GM18907 (cell line): ENCODE measurements around the gene TMPRSS2.

ENCODE experiments used
- ATAC-seq: cut with Tn5 transposase; IDR thresholded peaks from one replicate; pipeline ENCODE4 v1.9.1; 2021; ENCODE audit warnings: mild to moderate bottlenecking, moderate library complexity; ENCODE audit not compliant: unreplicated experiment

The TMPRSS2 gene

DNA sequence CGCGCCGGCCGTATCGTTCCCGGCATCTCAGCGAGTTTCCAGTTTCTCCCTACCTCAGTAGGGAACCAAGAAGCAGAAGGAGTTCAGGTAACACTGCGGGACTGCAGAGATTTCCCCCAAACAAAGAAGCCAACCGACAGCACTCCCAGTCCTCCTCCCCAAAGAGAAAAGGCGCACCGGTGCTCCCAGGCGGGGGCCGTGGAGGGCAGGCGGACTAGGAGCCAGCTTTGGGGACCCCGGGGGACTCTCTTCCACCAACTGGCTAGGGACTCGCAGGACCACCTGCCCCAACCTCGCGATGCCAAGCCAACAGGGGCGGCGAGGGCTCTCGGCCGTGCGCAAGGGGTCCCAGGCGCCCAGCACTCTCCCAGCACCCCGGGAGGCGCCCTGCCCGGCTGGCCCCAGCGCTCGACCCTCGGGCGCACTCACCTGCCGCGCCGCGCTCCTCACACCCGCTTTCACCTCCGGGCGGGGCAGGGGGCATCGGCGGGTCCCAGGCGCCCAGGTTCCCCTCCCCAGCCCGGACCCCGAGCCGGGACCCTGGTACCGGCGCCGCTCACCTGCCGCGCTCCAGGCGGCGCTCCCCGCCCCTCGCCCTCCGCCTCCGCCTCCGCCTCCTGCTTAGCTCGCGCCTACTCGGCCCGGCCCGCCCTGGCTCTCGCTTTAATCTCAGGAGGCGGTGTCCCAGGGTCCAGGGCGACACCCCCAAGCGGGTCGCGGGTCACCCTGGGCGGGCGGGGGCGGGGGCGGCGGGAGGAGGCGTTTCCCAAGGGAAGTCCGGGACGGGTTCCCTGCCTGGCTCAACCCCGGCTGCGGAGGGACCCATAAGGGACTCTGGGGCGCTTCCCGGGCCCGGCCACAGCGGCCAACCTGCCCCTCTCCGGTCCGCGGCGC is at the start of gene TMPRSS2:
TMPRSS2 (minus strand) TSS at position 638 of the 894 bp plus-strand sequence. CDS start 10,025 bp downstream, outside the sequence.
- ATAC-seq = no peak

DNA sequence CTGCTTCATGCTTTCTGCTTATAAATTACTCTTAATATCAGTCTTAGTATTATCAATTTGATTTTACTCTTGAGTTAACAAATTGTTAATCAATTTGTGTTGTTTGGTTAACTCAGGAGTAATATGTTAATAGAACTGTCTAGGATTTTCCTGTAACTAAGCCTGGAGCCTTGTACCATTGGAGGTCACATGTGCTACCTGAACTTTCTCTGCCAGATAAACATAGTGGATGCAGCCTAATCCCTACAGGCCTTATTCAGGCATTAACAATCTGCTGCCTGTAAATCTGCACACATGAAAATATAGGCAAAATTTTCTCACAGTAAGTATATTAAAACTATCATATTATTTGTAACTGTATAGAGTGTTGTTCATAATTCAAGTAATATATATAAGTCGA is 47.1 kb upstream of the TMPRSS2 start:
- no peak for ATAC-seq

DNA sequence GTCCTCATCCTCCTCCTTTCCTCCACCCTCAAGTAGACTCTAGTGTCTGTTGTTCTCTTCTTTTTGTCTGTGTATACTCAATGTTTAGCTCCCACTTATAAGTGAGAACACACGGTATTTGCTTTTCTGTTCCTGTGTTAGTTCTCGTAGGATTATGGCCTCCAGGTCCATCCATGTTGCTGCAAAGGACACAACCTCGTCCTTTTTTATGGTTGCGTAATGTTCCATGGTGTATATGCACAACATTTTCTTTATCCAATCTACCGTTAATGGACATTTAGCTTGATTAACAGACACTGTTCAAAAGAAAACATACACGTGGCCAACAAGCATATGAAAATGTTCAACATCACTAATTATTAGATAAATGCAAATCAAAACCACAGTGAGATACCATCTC is 44.3 kb upstream of the TMPRSS2 start:
- no peak for ATAC-seq

DNA sequence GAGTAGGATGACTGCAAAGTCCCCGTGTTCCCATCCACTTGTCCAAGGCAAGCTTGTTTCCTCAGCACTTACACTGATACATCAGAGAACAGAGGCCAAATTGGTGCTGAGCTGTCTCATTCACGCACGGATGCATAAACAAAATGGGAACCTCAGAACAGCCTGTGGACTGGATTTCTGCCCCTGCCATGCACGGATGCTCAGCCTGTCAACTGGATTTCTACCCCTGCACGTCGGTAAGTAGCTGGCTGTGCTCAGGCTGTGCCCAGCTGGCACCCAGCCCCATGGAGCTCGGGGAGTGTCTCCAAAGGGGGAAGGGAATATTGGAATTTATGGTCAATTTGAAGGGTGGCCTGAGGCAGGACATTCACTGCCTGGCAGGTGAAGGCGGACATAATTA is 40.8 kb upstream of the TMPRSS2 start:
- no peak for ATAC-seq

DNA sequence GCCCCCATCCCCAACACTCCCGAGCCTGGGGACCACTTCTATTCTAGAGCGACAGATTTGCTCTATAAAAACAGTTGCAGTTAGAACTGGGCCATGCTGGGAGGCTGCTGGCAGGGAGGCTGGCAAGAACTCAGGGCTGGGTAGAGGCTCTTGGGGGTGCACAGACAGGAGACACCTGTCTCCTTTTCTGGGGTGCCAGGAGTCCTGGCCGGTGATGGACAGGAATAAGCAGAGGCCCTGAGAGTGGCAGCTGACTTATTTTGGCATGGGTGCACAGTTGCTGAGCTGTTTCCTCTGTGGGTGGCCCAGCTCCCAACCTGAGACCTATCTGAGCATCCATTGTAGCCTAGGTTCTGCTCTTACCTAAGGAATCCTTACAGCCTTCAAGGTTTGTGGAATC is 39.2 kb upstream of the TMPRSS2 start:
- no peak for ATAC-seq

DNA sequence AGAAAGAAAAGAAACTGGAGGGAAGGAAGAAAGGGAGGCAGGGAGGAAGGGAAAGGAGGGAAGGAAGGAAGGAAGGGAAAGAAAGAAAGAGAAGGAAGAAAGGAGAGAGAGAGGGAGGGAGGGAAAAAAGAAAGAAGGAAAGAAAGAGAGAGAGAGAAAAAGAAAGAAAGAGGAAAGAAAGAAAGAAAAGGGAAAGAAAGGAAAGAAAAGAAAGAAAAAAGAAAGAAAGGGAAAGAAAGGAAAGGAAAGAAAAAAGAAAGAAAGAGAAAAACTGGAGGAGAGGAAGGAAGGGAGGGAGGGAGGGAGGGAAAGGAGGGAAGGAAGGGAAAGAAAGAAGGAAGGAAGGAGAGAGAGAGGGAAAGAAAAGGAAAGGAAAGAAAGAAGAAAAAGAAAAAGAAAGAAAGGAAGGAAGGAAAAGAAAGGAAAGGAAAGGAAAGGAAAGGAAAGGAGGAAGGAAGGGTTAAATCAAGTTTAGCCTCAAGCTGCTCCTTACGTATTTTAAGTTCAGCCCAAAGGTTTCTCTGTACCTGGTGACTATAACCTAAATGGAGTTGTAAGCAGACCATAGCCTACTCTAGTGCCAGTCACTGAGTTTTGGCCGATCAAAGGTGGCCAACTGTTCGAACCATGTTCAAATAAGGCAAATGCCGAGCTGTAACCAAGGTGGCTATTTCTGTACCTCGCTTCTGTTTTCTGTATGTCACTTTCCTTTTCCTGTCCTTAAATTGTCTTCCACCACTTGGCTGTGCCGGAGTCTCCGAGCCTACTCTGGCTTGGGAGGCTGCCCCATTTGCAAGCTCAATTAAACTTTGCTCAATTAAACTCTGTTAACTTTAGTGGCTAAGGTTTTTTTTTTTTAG is 37.8 kb upstream of the TMPRSS2 start:
- ATAC-seq = no peak

DNA sequence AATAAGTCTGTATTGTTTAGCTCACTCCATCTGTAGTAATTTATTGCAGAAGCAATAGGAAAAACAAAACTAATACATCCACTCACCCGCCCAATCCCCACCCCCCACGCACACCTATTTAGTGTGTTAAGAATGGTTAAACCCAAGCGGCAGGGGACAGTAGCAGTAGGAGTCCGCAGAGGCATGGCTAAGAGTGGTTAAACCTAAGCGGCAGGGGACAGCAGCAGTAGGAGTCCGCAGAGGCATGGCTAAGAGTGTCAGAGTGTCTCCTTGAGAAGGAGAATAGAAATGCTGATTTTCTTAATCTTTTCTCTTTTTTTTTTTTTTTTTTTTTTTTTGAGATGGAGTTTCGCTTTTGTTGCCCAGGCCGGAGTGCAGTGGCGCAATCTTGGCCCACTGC is 34.8 kb upstream of the TMPRSS2 start:
- ATAC-seq = no peak

DNA sequence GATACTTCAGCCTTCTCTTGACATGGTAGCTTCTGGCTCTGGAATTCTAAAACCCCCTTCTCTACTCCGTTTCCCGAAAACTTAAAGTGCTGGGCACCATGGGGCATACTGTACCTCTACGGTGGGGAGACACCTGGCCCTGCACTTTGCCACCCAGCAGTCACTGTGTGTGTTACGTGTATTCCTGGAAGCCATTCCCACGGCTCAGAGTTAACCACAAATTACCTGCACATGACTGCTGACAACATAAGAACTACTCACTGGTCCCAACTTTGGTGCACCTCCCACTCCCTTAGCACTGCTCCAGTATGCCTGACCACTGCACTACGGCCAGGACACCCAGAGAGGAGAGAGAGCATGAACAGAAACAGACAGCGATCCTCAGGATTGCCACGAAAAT is 29.4 kb upstream of the TMPRSS2 start:
- ATAC-seq = no peak

DNA sequence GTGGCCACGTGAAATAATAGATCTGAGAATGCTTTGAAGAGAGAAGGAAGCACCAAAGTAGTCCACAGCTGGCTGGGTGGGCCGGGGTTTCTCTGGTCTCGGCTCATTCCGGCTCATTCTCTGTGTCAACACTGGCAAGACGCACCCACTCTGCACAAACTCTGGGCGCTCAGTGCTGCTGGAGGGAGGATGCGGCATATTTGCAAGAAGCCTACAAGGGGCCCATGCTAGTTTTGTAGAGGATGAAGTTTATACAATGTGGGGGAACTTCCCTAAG is 28.8 kb upstream of the TMPRSS2 start:
- no peak for ATAC-seq

DNA sequence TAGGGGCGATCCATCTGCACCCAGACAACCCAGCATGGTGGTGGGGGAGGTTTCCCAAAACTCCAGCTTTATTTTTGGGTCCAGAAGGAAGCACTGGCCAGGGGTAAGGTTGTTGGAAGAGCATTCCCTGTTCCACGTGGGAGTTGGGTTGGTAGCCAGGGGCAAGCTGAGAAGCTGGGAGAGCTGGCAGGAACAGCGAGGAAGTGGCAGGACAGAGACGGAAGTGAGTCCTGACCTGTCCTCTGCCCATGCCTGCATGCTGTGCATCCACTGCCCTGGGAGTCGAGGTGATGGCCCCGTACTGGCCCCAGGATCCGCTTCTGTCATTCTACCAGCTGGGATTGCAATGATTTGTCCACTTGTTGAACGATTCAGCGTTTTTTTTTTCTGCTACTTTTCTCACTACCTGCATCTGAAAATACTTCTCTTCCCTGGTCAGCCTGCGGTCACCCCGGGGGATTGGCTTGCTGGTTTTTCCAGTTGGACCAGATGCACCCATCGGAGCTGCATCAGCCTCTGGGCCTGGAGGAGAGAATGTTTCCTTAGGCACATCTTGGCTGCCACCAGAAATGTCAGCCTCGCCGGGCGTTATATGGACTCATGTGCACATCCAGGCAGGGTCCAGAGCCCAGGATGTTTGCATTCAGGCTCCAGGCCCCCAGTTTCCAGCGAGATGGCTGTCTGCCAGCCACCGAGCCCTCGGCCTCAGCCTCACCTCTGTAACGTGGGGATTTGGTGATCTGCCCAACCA is 28.3 kb upstream of the TMPRSS2 start:
- no peak for ATAC-seq

DNA sequence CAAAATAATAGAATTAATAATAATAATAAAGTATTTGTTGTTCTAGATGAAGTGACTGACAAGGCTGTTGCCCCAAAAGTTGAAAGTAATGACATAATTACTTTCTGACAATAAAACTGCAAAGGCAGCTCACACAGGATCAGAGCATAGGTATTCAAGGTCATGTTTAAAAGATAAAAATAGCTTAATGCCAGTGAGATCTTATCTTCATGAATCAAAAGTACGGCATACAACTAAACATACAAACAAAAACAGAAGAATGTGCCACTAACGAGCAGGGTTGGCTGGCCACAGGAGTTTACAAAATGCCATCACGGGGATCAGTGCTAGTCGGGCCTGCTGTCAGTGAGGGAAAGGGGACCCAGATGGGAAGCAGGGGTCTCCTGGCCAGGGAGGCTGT is 22.4 kb upstream of the TMPRSS2 start:
- ATAC-seq = no peak

DNA sequence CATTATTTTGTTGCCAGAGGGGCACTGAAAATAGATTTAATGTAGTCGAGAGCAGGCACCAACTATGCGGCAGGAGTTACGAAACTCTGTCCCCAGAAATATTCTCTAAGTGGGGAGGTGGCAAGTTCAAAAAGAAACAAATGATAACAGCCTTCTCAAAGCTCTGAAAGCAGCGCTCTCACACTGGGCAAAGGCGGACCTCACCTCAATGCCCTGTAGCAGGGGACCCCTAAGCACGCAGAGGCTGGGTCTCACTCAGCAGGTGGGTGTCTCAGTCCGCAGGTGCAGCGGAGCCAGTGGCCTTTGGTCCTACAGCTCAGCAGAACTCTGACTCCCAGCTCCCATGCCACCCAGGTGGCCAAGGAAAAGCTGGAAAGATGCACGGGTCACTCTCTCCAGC is 21.8 kb upstream of the TMPRSS2 start:
- ATAC-seq = no peak

DNA sequence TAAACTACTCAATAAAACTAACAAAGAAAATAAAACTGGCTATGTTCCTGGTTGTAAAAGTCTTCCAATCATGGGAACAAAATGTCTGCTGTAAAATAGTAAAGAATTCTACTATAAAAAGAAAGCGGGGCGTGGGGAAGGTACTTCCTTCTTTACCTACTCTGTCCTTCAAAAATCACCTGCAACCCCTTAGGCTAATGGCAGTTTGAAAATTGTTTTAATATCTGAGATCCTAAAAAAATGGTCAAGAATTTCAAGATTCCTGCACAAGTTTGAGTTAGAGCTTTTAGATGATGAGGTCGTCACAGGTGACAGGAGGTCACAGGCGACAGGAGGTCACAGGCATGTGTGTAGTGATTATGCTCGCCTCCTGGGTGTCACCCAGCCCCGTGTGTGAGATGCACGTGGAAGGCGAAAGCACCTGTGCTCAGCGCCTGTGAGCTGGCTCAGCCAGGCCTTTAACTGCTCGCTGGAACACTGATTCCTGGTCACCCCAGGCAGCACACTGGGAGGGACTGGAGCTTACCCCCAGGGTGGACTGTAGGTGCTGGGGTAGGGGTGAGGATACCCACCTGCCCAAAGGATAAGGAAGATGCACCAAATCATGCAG is 18.6 kb upstream of the TMPRSS2 start:
- no peak for ATAC-seq

DNA sequence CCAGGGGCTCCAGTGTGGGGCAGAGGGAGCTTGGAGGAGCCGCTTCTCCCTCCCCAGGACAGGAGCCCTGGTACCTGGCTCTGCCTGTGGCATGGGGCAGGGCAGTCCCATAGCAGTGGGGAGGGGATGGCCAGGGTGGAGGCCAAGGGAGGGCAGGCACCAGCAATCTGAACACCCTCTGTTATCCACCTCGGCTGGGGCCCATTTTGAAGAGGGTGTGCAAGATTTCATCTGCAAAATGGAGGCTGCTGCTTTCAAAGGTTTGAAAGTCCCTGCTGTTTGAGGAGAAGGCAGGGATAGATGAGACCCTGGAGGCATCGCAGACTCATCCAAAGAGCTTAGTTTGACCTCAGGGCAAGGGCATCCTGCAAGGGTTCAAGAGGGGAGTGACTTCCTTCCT is 15.2 kb upstream of the TMPRSS2 start:
- no peak for ATAC-seq

DNA sequence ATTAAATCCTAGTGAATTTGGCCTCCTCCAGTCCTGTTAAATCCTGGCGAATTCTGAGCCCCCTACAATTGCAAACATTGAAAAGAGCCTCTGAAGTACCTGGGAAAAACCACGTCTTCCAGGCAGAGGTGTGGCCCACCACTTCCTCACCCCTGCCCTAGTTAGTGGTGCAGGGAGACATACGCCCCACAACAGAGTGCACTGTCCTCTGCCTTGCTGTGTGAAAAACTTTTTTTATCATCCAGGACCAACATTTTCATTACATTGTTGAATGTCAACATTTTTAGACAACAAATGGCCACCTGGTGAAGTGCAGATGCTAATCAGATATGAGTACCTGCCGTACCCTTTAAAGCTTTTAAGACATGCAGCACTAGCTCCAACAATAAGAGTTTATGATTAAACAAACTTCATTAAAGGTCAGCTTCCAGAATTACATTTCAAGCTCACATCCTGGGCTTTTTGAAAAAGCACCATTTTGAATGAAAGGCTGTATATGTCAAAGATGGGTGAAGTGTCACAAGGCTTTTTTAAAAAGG is 13.6 kb upstream of the TMPRSS2 start:
- ATAC-seq = no peak

DNA sequence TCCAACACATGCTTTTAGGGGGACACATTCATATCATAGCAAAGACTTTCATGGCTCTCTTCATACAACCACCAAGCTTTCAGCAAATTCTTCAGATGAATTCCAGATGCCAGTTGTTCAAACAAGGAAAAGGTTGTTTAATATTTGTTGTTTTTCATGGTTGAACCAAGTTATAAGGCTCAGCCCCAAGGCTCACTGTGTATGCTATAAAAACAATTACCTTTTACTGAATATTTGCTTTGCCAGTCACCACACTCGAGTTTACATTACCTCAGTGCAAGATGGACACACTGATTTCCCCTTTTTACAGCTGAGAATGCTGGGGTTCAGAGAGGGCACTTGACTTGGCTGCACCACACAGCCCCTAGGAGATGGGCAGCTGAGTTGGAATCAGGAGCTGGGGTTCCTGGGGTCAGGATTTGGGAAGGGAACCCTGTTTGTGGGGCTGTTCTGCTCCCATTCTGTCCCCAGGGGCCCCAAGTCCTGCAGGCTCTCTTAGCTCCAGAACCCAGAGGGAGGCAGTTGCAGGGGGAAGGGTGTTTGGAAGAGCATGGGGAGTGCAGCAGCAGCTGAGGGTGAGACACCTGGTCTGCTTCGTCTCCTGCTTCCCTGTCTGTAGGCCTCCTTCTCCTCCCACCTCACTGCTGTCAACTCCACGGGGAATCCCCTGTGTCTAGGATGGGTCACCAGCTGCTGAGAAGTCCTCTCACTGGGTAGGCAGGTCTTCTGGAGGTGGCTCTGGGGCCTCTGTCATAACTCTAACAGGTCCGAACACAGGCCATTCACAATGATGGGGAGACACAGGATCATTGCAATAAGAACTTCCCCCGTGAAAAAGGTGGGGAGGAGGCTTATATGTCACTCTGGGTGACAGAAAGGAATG is 12.8 kb upstream of the TMPRSS2 start:
- ATAC-seq = no peak

DNA sequence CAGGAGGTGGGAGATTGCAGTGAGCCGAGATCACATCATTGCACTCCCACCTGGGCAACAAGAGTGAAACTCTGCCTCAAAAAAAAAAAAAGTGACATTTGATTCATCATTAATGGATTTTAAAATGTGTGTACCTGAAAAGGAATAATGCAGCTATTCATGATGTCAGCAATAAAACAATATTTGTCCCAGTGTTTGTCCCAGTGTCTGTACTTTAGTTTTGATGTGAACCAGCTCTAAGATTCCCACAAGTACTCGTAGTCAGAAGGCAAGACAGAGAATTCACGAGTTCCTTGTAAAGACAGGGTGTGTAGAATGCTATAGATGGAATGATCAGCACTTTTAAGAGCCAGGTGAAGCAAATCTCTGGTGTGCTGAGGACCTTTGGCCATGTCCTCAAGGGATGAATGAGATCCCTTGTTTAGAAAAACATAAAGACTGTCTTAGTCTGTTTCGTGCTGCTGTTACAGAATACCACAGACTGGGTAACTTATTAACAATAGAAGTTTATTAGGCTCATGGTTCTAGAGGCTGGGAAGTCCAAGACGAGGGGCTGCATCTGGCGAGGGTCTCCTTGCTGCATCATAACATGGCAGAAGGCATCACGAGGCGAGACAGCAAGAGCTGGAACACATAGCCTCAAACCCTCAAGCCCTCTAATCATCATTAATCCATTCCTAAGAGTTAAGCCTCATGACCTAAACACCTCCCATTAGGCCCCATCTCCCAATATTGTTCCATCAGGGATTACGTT is 12.0 kb upstream of the TMPRSS2 start:
- ATAC-seq = no peak

DNA sequence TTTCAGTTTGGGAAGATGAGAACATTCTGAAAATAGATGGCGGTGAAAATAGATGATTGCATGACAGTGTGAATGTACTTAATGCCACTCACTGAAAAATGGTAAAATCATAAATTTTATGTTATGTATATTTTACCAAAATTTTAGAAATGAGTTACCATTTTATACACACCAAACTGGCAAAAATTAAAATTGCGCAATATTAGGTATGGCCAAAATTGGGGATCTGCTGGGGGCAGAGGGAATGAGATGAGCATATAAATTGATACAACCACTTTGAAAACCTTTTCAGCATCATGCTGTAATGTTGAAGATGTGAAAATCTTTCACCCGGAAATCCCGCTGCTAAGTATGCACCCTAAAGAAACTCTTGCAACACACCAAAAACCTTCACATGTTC is 10.8 kb upstream of the TMPRSS2 start:
- no peak for ATAC-seq

DNA sequence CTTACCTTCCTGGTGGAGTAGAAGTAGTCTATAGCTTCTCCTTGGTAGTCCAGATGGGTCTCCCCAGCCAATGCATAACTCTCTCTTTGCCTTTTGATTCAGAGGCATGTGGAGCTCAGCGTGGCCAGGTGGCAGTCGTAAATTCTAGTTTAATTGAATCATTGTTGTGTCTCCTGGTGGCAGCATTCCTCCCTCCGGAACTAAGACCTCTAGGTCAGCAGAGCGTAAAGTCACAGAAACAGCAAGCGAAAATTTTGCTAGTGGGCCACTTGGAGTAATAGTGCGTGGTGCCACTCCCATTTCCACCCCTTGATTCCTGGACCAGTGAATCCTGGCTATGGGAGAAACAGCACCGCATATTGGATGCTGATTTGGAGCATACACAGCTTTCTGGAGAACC is 3.9 kb upstream of the TMPRSS2 start:
- ATAC-seq = no peak
